ENCODE data around the gene CACNB2. TPM values are rescaled to one million over a fixed set of nuclear protein-coding genes. Genes with fewer than 3 reads are reported as not detected.

Gene CACNB2
- total and polyA plus RNA-seq, 2 of the 13 experiments (the other 11 are each of a cell fraction or from before 2014, with no cell fraction given): not detected

- TF ChIP-seq TERF1 (CRISPR knock-in tag; IDR thresholded peaks at IDR 0.05): no peak
- TF ChIP-seq ZNF749 (CRISPR knock-in tag; IDR thresholded peaks at IDR 0.05; ENCODE audit: borderline replicate concordance): no peak
- no peak for TF ChIP-seq ZNF670 (CRISPR knock-in tag; IDR thresholded peaks at IDR 0.05; ENCODE audit: borderline replicate concordance)
- TF ChIP-seq, protein P1, sequence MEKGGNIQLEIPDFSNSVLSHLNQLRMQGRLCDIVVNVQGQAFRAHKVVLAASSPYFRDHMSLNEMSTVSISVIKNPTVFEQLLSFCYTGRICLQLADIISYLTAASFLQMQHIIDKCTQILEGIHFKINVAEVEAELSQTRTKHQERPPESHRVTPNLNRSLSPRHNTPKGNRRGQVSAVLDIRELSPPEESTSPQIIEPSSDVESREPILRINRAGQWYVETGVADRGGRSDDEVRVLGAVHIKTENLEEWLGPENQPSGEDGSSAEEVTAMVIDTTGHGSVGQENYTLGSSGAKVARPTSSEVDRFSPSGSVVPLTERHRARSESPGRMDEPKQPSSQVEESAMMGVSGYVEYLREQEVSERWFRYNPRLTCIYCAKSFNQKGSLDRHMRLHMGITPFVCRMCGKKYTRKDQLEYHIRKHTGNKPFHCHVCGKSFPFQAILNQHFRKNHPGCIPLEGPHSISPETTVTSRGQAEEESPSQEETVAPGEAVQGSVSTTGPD (CRISPR knock-in tag; IDR thresholded peaks at IDR 0.05): no peak
- no peak for TF ChIP-seq FOXP1 (IDR thresholded peaks at IDR 0.05)
- no peak for TF ChIP-seq FOXP1 (CRISPR knock-in tag; IDR thresholded peaks at IDR 0.05)
- TF ChIP-seq NFKBIZ (CRISPR knock-in tag; IDR thresholded peaks at IDR 0.05): no peak
- TF ChIP-seq, protein P2, sequence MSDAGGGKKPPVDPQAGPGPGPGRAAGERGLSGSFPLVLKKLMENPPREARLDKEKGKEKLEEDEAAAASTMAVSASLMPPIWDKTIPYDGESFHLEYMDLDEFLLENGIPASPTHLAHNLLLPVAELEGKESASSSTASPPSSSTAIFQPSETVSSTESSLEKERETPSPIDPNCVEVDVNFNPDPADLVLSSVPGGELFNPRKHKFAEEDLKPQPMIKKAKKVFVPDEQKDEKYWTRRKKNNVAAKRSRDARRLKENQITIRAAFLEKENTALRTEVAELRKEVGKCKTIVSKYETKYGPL (CRISPR knock-in tag; IDR thresholded peaks at IDR 0.05): no peak
- no peak for TF ChIP-seq SAFB2 (CRISPR knock-in tag; IDR thresholded peaks at IDR 0.05; ENCODE audit: borderline replicate concordance, low read depth)
- TF ChIP-seq ELF3 (CRISPR knock-in tag; IDR thresholded peaks at IDR 0.05): no peak
Measured at GRCh38 chr10:18438361-18439126, 298.3 kb downstream of the CACNB2 start (continued).
